Measurements from ENCODE around the gene NFKB1.

Gene NFKB1

GRCh38 chr4:102637391-102637790 is 136.2 kb downstream of the NFKB1 start:
- no peak for DNase-seq

GRCh38 chr4:102638621-102639020 is 137.5 kb downstream of the NFKB1 start:
- DNase-seq: no peak

DNA sequence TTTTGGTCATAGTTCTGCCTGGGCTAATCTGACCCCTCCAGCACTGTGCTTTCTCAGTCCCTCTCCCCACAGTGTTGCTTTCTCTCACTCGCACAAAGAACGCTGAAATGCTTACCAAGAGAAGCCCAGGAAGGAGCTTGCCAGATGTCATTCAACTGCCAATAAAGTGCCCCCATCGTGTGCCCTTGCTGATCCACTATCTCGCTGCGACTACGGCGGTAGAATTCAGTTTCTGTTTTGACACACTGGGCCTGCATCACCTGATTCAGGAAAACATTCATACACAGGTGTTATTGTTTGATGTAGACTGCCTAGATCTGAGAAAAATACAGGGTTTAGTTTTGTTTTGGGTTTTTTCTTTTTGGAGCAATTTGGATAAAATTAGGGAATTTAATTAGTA is 138.4 kb downstream of the NFKB1 start:
- DNase-seq: no peak

- no peak for DNase-seq
These were observed 139.5 kb downstream of the NFKB1 start for GRCh38 chr4:102640669-102641068.

DNA sequence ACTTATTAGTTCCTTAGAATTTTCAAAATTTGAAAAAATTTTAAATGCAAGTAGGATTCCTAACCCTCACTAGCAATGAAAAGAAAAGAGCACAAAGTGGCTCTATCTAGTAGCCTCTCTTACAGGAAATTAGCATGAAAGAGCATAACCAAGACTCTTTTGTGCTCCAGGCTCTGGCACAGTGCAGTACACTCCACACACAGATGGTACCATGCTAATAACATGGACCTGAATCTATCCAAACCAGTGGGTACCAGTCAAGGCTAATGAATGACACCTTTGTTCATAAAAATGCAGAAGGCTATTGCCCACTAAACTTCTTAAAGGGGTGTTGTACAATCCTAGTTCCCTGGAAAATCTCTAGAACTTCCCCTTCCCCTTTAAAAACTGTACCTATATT is 140.6 kb downstream of the NFKB1 start:
- DNase-seq: no peak

DNA sequence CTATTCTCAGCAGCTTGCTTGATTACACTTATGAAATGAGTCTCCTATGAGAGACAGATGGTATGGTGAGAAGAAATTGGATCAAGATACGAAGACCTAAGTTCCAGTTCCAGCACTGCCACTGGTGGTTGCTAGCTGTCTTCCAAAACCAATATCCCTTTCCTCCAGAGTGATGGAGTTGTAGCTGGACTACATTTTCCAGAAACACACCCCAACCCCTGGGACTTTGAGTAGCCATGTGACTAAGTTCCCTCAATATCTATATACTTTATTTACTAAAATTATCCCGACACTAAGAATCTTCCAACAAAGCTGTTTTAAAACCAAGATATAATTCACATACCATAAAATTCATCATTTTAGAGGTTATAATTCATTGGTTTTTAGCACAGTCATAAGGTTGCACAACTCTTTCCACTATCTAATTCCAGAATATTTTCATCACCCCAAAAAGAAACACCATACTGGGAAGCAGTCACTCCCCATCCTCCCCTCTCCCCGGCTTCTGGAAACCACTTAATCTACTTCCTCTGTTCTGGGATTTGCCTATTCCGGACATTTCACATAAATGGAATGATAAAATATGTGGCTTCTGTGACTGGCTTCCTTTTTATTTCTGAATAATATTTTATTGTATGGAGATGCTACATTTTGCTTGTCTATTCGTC is 141.6 kb downstream of the NFKB1 start:
- DNase-seq: no peak

DNA sequence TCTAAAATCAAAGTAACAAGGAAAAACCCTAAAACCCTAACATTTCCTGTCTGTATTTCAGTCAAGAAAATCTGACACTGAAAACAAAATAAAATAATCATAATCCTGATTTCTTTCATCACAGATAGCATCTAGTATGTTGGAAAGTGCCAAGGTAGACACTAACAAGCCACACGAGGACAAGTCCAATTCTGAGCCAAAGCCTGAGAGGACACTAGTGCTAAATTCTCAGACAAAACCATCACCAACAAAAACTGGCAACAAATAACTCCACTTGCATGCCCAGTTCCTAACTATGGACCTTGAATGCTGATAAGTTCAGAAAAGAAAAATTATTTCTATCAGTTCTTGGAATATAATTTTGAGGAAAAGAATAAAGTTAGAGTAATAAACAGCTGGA is 146.0 kb downstream of the NFKB1 start:
- DNase-seq: no peak

DNA sequence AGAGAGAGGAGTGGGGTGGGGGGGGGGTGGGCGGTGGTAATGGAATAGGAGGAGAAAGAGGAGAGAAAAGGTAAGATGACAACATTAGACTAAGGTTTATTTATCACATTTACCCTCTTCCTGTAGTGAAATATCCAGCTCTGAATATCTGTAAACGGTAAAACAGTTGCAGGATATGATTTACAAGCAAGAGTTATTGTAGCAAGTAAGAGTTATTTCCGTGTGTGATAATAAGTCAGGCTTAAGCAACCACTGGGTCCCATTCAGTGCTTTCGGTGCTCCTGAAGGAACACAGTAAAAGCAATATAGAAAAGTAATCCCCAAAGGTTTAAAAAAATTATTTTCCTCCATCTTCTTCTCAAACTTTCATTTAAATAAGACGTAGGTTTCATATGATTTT is 156.0 kb downstream of the NFKB1 start:
- DNase-seq: no peak

DNA sequence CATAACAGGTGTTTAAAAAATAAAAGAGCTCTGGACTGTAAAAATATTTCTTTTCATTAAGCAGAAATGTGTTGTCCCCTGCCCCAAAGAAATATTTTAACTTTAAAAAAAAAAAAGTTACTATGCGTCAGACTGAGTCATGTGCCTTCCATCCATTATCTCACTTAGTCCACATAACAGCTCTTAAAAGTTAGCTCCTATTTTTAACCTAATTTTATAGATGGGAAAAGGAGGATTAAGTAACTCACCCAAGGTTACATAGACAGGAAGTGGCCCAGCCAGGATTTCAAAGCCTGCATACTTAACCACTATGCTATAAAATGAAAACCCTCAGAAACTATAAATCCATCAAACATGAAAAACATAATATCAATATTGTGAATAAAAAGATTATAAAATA is 161.9 kb downstream of the NFKB1 start:
- no peak for DNase-seq

DNA sequence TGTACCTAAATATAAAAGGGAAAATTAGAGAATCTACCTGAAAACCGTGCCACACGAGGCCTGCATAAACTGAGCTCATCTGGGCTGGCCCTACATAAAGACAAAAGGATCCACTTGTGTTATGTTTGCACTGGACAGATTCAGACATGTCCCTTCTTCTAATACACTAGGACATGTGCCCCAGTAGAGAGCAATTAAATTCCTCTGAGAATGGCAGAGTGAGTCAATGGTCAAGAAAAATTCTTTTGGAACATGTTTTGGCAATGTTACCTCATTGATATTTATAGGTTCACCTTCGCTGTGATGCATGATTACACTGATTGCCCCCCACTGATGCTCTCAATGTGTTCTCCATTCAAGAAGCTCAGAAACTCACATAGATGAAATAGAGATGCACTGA is 164.4 kb downstream of the NFKB1 start:
- no peak for DNase-seq
